HUDEP-2 (cell line): ENCODE data around the gene SAMD4B.

Source experiments
- DNase-seq, 76 experiments: peaks; one replicate each; lab custom pipeline; 2025; ENCODE audit not compliant: unreplicated experiment in 76 of 76; lab: John Stamatoyannopoulos, UW

The SAMD4B gene, protein sequence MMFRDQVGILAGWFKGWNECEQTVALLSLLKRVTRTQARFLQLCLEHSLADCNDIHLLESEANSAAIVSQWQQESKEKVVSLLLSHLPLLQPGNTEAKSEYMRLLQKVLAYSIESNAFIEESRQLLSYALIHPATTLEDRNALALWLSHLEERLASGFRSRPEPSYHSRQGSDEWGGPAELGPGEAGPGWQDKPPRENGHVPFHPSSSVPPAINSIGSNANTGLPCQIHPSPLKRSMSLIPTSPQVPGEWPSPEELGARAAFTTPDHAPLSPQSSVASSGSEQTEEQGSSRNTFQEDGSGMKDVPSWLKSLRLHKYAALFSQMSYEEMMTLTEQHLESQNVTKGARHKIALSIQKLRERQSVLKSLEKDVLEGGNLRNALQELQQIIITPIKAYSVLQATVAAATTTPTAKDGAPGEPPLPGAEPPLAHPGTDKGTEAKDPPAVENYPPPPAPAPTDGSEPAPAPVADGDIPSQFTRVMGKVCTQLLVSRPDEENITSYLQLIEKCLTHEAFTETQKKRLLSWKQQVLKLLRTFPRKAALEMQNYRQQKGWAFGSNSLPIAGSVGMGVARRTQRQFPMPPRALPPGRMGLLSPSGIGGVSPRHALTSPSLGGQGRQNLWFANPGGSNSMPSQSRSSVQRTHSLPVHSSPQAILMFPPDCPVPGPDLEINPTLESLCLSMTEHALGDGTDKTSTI

DNA sequence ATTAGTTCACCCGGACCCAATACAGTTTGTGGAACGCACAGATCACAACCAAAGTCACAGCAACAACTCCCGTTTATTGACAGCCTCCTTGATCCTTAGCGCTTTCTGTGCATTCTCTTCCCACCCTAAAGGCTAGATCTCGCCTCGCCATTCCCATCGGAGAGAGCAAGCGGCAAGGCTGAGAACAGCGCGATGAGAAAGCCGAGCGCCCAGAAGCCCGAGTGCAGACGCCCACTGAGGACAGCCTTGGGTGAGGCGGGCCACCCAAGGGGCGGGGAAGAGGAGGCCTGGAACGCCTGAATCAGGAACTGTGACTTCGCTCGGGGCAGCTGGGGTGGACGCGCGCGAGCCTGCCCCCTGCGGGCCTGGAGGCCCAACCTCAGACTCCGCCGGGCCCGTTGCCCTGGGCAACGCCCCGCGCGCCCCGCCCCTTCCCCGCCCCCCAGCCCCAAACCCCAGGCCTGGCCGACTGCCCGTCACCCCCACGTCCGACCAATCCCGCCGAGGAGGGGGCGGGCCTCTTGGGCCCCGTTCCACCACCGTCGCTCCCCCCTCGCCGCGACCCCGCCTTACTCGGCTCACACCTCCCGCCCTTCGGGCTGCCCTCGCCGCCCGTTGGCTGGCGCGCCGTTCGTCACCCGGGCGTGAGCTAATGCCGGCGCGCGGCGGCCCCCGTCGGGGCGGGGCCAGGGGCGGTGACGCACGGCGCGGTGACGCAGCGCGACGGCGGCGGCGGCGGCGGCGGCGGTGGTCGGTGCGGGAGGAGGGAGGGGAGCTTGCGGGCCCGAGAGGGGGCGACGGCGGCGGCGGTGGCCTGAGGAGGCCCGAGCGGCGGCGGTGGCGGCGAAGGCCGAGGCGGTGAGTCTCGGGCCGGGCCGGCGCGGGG is at the start of gene SAMD4B:
Gene SAMD4B, plus strand, starts transcription at position 703 of the 886 bp plus-strand sequence. CDS start 14,473 bp downstream, outside the sequence.
- DNase-seq = peak; percentile 85 to 100 (median 99)

DNA sequence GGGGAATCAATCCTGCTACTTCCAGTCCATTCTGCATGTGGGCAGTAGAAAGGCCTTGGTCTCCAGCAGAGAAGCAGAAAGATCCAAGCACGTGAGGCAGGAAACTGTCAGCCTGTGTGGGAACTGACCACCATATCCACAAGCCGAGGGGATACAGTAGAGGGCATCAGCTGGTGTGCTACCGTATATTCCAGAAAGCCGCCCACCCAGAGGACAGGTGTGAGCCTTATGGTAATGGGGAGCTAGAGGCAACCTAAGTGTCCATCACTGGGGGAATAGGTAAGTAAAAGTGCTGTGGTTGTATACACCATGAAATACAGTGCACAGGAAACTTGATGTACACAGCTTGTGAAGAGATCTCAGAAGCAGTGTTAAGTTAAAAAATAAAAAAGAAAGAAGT is 48.8 kb upstream of the SAMD4B start:
- no peak for DNase-seq

- no peak for DNase-seq
Observed at GRCh38 chr19:39296055-39296645, 46.1 kb upstream of the SAMD4B start, which contains the start of gene IFNL1. TSS of gene IFNL1 (plus strand) at chr19:39296407. CDS start at chr19:39296422, 15 bp downstream.

GRCh38 chr19:39296906-39297305 is 45.3 kb upstream of the SAMD4B start:
- DNase-seq = no peak

GRCh38 chr19:39297931-39298634 is 44.1 kb upstream of the SAMD4B start:
- DNase-seq = no peak

DNA sequence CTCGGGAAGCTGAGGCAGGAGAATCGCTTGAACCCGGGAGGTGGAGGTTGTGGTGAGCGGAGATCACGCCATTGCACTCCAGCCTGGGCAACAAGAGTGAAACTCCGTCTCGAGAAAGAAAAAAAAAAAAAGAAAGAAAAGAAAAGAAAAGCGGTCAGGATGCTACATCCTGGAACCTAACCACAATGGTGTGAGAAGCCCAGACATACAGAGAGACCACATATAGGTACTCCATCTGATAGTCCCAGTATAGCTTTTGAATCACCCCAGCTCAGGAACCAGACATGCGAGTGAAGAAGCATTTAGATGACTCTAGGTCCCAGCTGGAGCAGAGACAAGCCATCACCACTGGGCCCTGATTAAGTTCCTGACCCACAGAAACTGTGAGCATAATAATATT is 42.8 kb upstream of the SAMD4B start:
- DNase-seq = no peak

DNA sequence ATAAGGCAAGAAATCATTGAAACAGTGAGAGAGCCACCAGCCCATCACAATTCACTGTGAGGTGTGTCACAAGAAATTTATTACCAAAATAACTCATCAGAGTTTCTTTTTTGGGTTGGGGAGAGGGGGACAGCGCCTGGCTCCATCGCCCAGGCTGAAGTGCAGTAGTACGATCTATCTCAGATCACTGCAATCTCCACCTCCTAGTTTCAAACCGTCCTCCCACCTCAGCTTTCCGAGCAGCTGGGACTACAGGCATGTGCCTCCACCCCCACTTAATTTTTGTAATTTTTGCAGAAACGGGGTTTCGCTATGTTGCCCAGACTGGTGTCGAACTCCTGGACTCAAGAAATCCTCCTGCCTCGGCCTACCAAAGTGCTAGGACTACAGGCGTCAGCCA is 42.4 kb upstream of the SAMD4B start:
- no peak for DNase-seq

GRCh38 chr19:39301021-39301420 is 41.2 kb upstream of the SAMD4B start:
- no peak for DNase-seq

DNA sequence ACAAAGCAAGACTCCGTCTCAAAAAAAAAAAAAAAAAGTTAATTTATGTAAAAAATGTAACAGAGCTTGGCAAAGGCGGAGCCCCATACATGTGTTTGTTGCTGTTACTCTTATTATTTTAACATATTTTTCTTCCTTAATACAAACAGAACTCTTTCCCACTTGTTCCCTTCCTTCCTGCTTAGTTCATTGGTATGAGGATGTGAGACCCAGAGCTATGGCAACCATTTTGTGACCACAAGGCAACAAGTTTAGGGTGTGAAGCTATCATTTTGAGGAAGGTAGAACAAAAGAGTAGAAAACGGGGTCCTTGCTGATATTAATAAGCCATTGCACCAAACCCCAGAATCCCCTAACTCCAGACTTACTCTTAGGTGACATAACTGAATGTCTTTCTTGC is 40.7 kb upstream of the SAMD4B start:
- no peak for DNase-seq

DNA sequence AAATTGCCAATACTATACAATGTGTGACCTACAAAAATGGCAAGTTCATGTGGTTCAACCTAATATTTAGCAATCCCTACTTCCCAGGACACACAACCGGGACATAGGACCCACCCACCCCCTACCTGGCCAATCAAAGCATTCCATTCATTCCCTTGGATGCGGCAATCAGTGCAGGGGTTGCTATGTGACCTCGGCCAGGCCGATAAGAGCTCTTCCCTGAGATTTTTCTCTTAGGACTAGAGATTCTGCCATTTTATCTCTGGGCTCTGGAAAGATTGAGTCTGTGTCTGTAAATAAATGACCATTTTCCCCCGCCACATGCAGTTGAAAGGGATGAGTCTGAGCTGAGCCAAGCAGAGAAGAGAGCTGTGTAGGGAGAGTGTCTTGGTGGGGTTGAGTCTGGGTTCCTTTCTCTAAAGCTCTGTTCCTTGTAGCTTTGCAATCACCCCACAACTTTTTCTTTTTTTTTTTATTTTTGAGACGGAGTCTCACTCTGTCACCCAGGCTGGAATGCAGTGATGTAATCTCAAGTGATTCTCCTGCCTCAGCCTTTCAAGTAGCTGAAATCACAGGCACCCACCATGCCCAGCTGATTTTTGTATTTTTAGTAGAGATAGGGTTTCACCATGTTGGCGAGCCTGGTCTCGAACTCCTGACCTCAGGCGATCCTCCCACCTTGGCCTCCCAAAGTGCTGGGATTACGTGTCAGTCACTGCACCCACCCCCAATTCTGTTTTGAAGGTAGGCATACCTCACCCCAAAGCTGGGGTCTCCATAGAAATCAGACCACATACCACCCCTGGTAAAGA is 38.6 kb upstream of the SAMD4B start:
- no peak for DNase-seq

DNA sequence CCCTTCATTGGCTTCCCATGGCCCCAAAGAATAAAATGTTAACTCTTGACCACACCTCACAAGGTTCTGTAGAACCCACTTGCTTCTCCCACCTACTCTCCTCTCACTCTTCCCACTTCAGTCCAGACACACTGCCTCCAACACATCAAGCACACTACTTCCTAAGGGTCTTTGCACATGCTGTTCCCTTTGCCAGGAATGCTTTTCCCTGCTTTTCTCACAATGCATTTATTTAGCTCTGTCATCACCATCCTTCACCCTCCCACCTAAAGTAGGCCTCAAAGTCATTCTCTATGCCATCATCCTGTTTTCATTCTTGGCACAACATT is 38.1 kb upstream of the SAMD4B start:
- DNase-seq = no peak

GRCh38 chr19:39304701-39305571 is 37.3 kb upstream of the SAMD4B start:
- no peak for DNase-seq

DNA sequence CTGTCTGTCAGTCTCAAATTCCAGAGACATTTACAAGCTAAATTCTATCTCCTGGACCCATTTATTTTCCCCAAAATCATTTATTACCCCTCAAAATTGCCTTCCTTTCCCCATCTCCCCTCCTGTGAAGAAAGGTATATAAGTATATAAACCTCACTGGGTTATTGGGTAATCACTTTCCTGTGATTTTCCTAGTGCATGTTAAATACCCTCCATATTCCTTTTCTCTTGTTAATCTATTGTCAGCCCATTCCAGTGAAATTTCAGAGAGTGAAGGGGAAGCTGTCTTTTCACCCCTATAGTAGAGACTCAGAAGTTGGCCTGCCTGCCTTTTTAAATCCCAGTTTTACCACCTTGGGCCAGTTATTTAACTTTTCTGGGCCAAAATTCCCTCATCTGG is 36.1 kb upstream of the SAMD4B start:
- DNase-seq = no peak

- peak in 13 of 76 experiments; percentile 5 to 45 (median 20) for DNase-seq
Observed at GRCh38 chr19:39307046-39307821, 35.0 kb upstream of the SAMD4B start.

- DNase-seq = no peak
Observed at GRCh38 chr19:39307822-39308530, 34.2 kb upstream of the SAMD4B start.

GRCh38 chr19:39308531-39309304 is 33.5 kb upstream of the SAMD4B start:
- peak in 5 of 76 experiments; percentile 10 to 33 (median 15) for DNase-seq
